Measurements from ENCODE around the gene TAF3.
"Not testable (repeated sequence)": the region's sequence is repeated elsewhere in the genome, so short reads cannot be mapped to it uniquely, and the experiment has no call there.

TAF3 gene, protein sequence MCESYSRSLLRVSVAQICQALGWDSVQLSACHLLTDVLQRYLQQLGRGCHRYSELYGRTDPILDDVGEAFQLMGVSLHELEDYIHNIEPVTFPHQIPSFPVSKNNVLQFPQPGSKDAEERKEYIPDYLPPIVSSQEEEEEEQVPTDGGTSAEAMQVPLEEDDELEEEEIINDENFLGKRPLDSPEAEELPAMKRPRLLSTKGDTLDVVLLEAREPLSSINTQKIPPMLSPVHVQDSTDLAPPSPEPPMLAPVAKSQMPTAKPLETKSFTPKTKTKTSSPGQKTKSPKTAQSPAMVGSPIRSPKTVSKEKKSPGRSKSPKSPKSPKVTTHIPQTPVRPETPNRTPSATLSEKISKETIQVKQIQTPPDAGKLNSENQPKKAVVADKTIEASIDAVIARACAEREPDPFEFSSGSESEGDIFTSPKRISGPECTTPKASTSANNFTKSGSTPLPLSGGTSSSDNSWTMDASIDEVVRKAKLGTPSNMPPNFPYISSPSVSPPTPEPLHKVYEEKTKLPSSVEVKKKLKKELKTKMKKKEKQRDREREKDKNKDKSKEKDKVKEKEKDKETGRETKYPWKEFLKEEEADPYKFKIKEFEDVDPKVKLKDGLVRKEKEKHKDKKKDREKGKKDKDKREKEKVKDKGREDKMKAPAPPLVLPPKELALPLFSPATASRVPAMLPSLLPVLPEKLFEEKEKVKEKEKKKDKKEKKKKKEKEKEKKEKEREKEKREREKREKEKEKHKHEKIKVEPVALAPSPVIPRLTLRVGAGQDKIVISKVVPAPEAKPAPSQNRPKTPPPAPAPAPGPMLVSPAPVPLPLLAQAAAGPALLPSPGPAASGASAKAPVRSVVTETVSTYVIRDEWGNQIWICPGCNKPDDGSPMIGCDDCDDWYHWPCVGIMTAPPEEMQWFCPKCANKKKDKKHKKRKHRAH

DNA sequence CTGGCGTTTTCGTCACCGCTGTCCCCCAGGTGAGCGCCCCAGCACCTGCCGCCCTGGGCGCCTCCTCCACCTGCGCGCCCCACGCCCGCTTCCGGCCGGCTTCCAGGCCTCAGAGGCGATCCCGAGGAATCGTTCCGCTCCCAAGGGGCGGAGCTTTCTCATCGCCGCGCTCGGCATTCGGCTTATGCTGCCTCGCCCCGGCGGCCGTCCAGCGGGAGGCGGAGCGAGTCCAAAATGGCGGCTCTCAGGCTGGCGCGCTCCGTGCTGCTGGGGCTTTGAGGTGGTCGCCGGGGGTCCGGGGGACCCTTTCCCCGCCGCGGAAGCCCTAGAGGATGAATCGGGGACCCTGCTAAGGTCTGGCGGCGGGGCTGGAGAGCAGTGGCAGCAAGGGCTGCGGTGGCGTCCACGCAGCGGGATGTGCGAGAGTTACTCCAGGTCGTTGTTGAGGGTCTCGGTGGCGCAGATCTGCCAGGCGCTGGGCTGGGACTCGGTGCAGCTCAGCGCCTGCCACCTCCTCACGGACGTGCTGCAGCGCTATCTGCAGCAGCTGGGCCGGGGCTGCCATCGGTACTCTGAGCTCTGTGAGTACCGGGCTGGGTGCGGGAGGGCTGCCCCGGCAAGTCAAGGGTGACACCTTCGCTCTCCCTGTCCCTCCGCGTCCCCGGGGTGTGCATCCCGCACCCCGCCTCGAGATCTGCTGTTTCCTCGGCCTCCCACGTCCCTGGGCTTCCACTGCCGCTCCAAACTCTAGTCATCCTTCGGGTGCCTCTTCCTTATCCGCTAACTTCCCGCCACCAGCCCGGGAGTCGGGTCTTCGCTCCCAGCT lies at the start of gene TAF3:
Gene TAF3 (plus strand): TSS at position 211 of the 826 bp plus-strand sequence. CDS start 205 bp downstream, at position 416.
- peak; percentile 87 for DNase-seq

DNA sequence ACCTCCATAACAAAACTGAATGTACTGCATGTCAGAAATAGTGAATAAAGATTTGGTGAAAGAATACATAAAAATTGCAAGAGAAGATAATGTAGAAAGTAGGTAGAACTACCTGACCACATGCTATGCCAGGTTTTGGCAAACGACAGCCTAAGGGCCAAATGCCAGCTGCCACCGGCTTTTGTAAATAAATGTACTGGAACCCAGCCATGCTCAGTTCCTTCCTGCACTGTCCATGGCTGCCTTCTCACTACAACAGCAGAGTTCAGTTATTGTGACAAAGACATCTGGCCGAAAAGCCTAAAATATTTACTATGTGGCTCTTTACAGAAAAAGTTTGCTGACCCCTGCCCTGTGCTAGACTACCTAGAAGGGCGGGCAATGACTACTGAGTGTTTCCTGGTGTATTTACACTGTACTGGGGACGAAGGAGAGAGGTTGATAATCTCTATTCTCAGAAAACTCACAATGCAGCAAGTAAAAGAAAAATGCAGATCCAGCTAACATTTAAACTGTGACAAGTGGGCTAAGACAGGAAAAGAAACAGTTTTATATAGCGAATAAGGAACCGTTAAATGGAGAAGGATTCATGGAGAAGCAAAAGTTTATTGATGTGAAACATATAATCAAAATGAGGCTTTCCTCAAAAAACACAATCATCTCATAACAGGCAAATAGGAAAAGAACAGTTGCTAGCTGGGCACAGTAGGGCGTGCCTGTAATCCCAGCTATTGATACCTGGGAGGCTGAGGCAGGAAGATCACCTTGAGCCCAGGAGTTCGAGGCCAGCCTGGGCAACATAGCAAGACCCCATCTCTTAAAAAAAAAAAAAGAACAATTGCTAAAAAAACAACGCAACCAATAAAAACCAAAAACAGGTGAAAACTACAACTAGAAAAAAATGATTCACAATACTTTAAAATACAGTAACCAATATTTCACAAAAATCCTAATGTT lies 44.2 kb upstream of the TAF3 start:
- DNase-seq, result no peak

- DNase-seq, result no peak
Measured at GRCh38 chr10:7776777-7777176, 41.5 kb upstream of the TAF3 start.

GRCh38 chr10:7782194-7782593 lies 36.1 kb upstream of the TAF3 start:
- not testable (repeated sequence) for DNase-seq

DNA sequence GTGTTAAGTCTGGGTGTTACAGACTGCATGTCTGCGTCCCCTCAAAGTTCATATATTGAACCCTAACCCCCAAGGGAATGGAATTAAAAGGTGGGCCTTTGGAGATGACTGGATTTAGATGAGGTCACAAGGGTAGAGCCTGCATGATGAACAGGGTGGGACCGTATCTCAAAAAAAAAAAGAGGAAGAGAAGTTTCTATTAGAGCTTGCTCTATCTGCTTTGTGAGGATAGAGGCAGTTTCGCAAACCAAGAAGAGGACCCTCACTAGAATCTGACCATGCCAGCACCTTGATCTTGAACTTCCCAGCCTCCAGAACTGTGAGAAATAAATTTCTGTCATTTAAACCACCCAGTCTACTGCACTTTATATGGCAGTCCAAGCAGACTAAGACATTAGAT lies 31.9 kb upstream of the TAF3 start:
- DNase-seq, result no peak

DNA sequence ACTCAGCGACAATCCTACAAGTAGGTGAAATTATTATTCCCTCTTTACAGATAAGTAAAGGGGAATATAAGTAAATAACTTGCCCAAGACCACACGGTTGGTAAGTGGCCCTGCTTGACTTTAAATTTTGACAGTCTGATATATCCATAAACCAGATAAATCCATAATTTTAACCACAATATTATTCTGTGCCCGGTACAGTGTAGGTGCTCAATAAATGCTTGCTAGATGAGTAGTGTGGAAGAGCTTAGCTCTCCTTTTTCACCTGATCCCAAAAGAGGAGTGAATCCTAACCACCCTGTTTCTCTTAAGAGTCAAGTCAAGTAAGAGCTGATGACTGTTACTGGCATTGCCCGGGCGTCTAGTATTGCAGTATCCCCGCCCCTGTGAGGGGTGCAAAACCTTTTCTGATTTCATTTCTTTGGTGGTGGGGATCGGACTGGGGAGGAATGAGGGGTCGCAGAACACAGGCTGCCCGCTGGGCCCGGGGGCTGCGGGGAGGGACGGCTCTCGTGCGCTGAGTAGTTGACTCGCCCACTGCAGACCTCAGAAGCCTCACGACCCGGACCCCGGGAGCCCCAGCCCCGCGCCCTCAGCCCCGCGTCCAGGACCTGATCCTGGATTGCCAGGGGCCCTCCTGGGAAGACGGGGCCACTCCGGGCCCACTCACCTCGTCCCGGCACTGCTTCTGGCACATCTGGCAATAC lies 31.0 kb upstream of the TAF3 start:
- DNase-seq, result no peak

DNA sequence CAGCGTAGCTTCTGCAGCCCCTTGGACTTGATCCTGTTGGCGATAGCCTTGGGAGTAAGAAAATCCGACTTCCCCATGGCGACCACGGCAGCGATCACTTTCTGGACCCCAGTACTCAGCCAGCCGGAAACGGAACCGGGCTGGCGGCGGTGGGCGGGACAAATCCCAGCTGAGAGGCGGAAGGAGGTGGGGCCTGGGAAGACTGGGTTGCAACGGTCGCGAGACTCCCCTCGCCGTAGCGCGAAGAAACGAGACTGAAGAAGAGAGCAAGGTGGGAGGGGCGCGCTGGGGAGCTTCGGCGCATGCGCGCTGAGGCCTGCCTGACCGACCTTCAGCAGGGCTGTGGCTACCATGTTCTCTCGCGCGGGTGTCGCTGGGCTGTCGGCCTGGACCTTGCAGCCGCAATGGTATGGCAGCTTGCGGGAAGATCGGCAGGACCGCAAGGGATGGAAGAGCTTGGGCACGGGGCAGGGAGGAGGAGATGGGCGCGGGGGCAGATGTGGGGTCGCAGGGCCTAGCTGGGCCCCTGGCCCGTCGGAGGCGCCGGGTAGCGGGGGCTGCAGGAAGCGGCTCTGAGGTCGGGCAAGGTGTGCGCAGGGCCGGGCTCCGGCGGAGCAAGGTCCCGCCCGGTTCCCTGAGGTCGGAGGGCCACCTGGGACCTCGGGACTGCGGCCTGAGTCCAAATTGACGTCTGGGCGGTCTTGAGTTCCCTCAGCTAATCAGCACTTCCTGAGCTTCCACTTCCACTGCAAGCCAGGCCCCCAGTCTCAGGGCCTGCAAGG lies 30.3 kb upstream of the TAF3 start, which contains the start of the genes ATP5F1C and KIN:
Gene ATP5F1C (plus strand): TSS at position 321 of the 782 bp plus-strand sequence. CDS start 31 bp downstream, at position 352.
Gene KIN (minus strand): TSS at position 137 of the 782 bp plus-strand sequence. CDS start 60 bp downstream, at position 77.
- DNase-seq, result peak; percentile 97

DNA sequence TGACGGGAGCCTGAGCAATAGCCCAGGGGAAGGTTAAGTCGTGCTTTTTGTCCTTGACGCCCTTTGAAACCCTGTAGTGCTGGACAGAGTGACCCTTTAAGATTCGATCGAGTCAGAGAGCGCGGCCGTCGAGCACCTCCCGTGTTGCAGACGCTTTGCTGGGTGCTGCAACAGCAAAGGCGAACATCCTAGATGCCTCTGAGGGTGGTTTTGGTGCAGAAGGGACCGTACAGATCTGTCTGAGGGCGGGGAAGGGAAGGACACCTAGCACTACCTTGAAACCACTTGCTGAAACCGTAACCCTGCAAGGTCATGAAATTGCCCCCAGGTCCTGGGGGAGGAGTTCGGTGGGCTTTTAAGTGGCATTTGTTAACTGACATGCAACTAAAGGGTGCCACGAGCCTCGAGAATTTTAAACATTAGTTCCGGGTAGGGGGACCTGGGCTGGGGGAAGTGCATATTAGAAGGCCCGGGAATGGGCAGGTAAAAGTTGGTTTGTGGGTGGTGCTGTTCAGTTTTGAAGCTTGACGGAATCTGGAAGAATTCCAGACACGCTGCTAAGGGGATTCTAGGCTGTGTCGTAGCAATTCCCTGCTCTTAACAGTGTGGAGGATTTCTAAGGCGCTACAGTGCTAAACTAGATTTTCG lies 29.5 kb upstream of the TAF3 start:
- no peak for DNase-seq

DNA sequence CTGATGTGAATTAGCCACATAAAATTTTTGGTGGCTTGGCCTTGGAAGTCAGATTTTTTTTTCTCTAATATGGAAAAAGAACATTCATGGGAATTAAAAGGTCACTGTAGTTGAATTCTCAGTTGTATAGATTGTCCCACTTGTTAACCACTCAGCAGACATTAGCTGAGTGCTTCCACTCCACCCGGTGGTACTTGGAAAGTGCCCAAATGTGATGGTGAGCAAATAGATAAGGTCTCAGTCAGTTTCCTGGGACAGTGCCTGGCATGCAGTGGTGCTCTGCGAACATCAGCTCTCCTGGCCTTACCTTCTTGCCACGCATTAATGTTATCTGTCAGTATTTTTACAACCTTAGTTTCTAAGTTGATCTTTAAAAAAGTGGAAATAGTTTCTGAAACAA lies 28.9 kb upstream of the TAF3 start:
- DNase-seq, result no peak

GRCh38 chr10:7792541-7792940 lies 25.8 kb upstream of the TAF3 start:
- no peak for DNase-seq

DNA sequence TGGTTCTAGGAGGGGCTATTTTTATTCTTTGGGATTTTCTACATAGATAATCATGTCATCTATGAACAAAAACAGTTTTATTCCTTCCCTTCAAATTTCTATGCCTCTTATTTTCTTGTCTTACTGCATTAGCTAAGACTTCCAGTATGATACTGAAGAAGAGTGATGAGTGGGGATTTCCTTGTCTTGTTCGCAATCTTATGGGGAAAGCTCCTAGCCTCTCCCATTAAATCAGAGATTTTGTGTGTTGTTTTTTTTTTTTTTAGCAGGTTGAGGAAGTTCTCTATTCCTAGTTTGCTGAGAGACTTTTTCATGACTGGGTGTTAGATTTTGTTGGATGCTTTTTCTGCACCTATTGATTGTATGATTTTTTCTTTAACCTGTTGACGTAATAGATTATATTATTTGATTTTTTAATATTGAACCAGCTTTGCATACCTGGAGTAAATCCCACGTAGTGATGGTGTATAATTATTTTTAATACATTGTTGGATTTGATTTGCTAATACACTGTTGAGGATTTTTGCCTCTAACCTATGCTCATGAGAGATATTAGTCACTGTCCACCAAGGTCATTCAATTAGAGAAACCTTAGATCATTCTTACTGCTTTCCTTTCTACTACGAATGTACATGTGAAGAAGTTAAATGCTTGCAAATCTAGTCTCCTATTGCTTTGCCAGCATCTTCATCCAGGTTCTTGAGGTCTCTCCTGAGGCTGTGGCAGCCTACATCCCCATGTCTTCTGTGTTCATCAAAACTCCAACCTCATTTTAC lies 23.9 kb upstream of the TAF3 start:
- DNase-seq, result no peak

DNA sequence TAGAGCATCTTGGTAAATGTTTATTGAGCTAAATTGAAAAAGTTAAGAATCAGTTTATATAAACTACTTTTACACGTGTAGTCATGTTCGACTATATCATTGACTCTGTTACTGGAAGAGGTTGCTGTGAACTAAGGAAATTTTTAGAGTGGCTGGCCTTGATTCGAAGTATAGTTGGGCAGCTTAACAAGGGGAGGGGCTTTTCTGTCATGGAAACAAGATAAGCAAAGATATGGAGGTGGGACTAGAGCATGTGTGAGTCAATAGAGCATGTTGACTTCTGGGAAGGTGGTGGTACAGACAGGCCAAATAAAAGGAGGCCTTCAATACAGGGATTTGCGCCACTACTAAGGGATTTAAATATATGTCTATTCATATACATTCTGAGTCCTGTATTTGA lies 22.7 kb upstream of the TAF3 start:
- DNase-seq, result no peak

DNA sequence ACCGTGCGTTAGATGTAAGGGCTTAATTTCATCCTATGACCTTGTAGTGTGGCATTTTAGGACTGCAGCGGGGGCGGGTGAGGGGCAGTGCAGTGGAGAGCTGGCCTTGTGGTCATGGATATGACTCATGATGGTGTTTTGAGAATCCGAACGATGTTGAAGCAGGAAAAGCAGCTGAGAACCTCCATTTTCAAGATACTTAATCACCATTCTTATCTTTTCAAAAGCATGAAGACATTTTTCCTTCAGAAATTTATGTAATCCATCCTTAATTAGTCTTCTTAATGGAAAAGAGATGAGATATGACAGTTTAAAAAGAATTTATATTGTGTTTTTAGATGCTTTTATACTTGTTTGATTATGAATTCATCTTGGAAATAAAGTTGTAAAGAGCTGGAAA lies 20.7 kb upstream of the TAF3 start:
- no peak for DNase-seq

- DNase-seq, result no peak
Measured at GRCh38 chr10:7802606-7803005, 15.7 kb upstream of the TAF3 start.

- no peak for DNase-seq
Measured at GRCh38 chr10:7804216-7804615, 14.1 kb upstream of the TAF3 start.

DNA sequence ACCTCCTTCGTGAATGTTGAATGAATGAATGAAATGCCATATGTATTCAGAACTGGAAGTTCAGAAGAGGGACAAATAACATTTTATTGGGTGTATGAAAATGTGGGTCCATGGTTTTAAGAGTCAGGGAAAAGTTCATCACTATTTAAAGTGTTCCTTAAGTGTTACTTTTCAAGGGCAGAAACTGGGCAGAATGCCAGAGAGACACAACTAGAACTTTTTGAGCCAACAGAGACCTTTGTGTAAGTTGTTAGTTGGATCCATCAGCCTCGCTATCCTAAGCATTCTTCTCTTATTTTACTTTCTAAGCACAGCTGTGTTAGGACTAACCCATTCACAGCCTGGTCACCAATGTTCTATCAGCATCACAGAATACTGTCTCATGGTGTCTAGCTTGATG lies 13.6 kb upstream of the TAF3 start:
- DNase-seq, result no peak

GRCh38 chr10:7808686-7809267 lies 9.5 kb upstream of the TAF3 start:
- DNase-seq, result no peak

DNA sequence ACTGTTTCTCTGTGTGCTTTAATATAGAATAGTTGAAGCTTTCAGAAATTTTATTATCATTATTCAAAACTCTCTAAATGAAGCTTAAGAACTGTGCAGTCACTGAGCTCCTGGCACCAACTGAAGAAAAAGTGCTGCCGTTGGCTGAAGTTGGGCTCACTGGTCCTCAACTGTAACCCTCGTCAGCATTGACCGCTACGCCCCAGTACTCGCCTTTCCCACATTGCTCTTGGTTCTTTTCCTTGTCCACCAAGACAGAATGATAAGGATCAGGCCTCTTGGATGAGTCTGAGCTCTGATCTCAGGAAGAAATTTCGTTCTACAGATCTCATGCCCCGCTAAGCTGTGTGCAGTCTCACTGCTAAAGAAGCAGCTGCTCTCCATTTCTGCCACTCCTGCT lies 7.9 kb upstream of the TAF3 start:
- no peak for DNase-seq

Measured in CD4-positive, alpha-beta T cell treated with Interleukin-4 for 4 hours (primary cell).